ENCODE results near the gene ACVR1. TPM values are rescaled to one million over a fixed set of nuclear protein-coding genes. Genes with fewer than 3 reads are reported as not detected.

The ACVR1 gene
- total RNA-seq, 1 experiment from 2014 or later = 17.1 TPM

- H3K4me3 ChIP-seq (ENCODE audit: low read depth, low read length, poor library complexity, severe bottlenecking) = no peak overlapping the region
- no peak for DNase-seq (ENCODE audit: low spot score)
- TF ChIP-seq CTCF (conservative IDR thresholded peaks at IDR 0.05; ENCODE audit: low read depth, low read length) = no peak
- TF ChIP-seq EZH2 (IDR thresholded peaks at IDR 0.05; ENCODE audit: borderline replicate concordance, low read depth, low read length, poor library complexity, severe bottlenecking) = no peak
- ChIA-PET POLR2A (ENCODE audit: low non-redundant PET) (no interaction called here), CTCF (no interaction called here)
- no peak overlapping the region for H3K27ac ChIP-seq (ENCODE audit: low read depth, low read length, poor library complexity, severe bottlenecking)
- no peaks in the 10 kb centered on the region for H3K36me3 ChIP-seq (ENCODE audit: insufficient read depth, low read length, poor library complexity, severe bottlenecking)
- H3K27me3 ChIP-seq (replicated peaks; ENCODE audit: insufficient read depth, low read depth, low read length, poor library complexity) = no peaks in the 10 kb centered on the region
- intact Hi-C loops (cut with micrococcal nuclease; ENCODE audit: unreplicated experiment) = no loop called here
- BruUV-seq (replicated peaks) = no TSS peak
- no peaks in the 10 kb centered on the region for H3K9me3 ChIP-seq (ENCODE audit: low read depth, low read length, poor library complexity, severe bottlenecking)
- H3K4me1 ChIP-seq (ENCODE audit: insufficient read depth, low read length, poor library complexity, severe bottlenecking) = no peaks in the 10 kb centered on the region
Observed at GRCh38 chr2:157866666-157867642, 9.2 kb downstream of the ACVR1 start.

GRCh38 chr2:157866202-157866601, 9.9 kb downstream of the ACVR1 start:
- DNase-seq (ENCODE audit: low spot score) = no peak
- no peak overlapping the region for H3K27ac ChIP-seq (ENCODE audit: low read depth, low read length, poor library complexity, severe bottlenecking)
- no peaks in the 10 kb centered on the region for H3K36me3 ChIP-seq (ENCODE audit: insufficient read depth, low read length, poor library complexity, severe bottlenecking)
- no peaks in the 10 kb centered on the region for H3K9me3 ChIP-seq (ENCODE audit: low read depth, low read length, poor library complexity, severe bottlenecking)
- no peak overlapping the region for H3K4me3 ChIP-seq (ENCODE audit: low read depth, low read length, poor library complexity, severe bottlenecking)
- intact Hi-C loops (cut with micrococcal nuclease; ENCODE audit: unreplicated experiment) = no loop called here
- POLR2A ChIA-PET (ENCODE audit: low non-redundant PET) = no interaction called here
- no peaks in the 10 kb centered on the region for H3K27me3 ChIP-seq (replicated peaks; ENCODE audit: insufficient read depth, low read depth, low read length, poor library complexity)
- H3K4me1 ChIP-seq (ENCODE audit: insufficient read depth, low read length, poor library complexity, severe bottlenecking) = no peaks in the 10 kb centered on the region
- TF ChIP-seq EZH2 (IDR thresholded peaks at IDR 0.05; ENCODE audit: borderline replicate concordance, low read depth, low read length, poor library complexity, severe bottlenecking) (no peak), CTCF (conservative IDR thresholded peaks at IDR 0.05; ENCODE audit: low read depth, low read length) (no peak)
- CTCF ChIA-PET = no interaction called here
- no TSS peak for BruUV-seq (replicated peaks)

- intact Hi-C loops (cut with micrococcal nuclease; ENCODE audit: unreplicated experiment) = no loop called here
- H3K36me3 ChIP-seq (ENCODE audit: insufficient read depth, low read length, poor library complexity, severe bottlenecking) = no peaks in the 10 kb centered on the region
- no peak overlapping the region for H3K4me3 ChIP-seq (ENCODE audit: low read depth, low read length, poor library complexity, severe bottlenecking)
- POLR2A ChIA-PET (ENCODE audit: low non-redundant PET) = interaction anchor here (0.7 kb wide), 1 partner anchor 87 kb away, joined by 11 read pairs; no protein-coding TSS in a partner anchor
- no peaks in the 10 kb centered on the region for H3K4me1 ChIP-seq (ENCODE audit: insufficient read depth, low read length, poor library complexity, severe bottlenecking)
- no TSS peak for BruUV-seq (replicated peaks)
- CTCF ChIA-PET = no interaction called here
- DNase-seq (ENCODE audit: low spot score) = no peak
- TF ChIP-seq EZH2 (IDR thresholded peaks at IDR 0.05; ENCODE audit: borderline replicate concordance, low read depth, low read length, poor library complexity, severe bottlenecking) (no peak), CTCF (conservative IDR thresholded peaks at IDR 0.05; ENCODE audit: low read depth, low read length) (no peak)
- no peaks in the 10 kb centered on the region for H3K9me3 ChIP-seq (ENCODE audit: low read depth, low read length, poor library complexity, severe bottlenecking)
- no peak overlapping the region for H3K27ac ChIP-seq (ENCODE audit: low read depth, low read length, poor library complexity, severe bottlenecking)
- no peaks in the 10 kb centered on the region for H3K27me3 ChIP-seq (replicated peaks; ENCODE audit: insufficient read depth, low read depth, low read length, poor library complexity)
Observed at GRCh38 chr2:157864857-157865430, 11.2 kb downstream of the ACVR1 start.
